ENCODE results near the gene BAZ2A.
A peak's percentile ranks its signal among the peaks of the same experiment; 100 is the strongest.

Gene BAZ2A

GRCh38 chr12:56631790-56632700 is 1.9 kb upstream of the BAZ2A start (continued):
- TF ChIP-seq ZNF560 (tag by site-specific recombination; IDR thresholded peaks at IDR 0.05; ENCODE audit: borderline replicate concordance): no peak
- no peak for TF ChIP-seq ZSCAN16 (tag by site-specific recombination; IDR thresholded peaks at IDR 0.05)
- TF ChIP-seq ZBTB21 (tag by site-specific recombination; IDR thresholded peaks at IDR 0.05): no peak
- TF ChIP-seq ZNF211 (tag by site-specific recombination; IDR thresholded peaks at IDR 0.05; ENCODE audit: low read depth): no peak
- no peak for TF ChIP-seq ZNF391 (tag by site-specific recombination; IDR thresholded peaks at IDR 0.05; ENCODE audit: borderline replicate concordance, low read depth)
- no peak for TF ChIP-seq ZBTB1 (tag by site-specific recombination; IDR thresholded peaks at IDR 0.05)
- TF ChIP-seq PRDM10 (tag by site-specific recombination; IDR thresholded peaks at IDR 0.05): no peak; the same call in 1 of the 2 replicates
- no peak for TF ChIP-seq ZBTB44 (tag by site-specific recombination; IDR thresholded peaks at IDR 0.05)
- no peak for TF ChIP-seq ZNF791 (tag by site-specific recombination; IDR thresholded peaks at IDR 0.05)
- peak; percentile 83 for TF ChIP-seq ZNF692 (tag by site-specific recombination; IDR thresholded peaks at IDR 0.05)
- TF ChIP-seq PATZ1 (tag by site-specific recombination; IDR thresholded peaks at IDR 0.05): peak; percentile 81
- no peak for TF ChIP-seq ZFP37 (tag by site-specific recombination; IDR thresholded peaks at IDR 0.05)
- no peak for TF ChIP-seq ZSCAN4 (tag by site-specific recombination; IDR thresholded peaks at IDR 0.05)
- TF ChIP-seq REPIN1 (tag by site-specific recombination; IDR thresholded peaks at IDR 0.05; ENCODE audit: low read depth): no peak
- no peak for TF ChIP-seq ZNF549 (tag by site-specific recombination; IDR thresholded peaks at IDR 0.05)
- peak; percentile 79 for TF ChIP-seq SP3 (tag by site-specific recombination; IDR thresholded peaks at IDR 0.05)
- TF ChIP-seq BCL11A (tag by site-specific recombination; IDR thresholded peaks at IDR 0.05; ENCODE audit: low read depth): no peak
- no peak for TF ChIP-seq ZNF398 (tag by site-specific recombination; IDR thresholded peaks at IDR 0.05)
- no peak for TF ChIP-seq ZNF510 (tag by site-specific recombination; IDR thresholded peaks at IDR 0.05; ENCODE audit: insufficient replicate concordance)
- TF ChIP-seq ZNF175 (tag by site-specific recombination; IDR thresholded peaks at IDR 0.05): no peak
- TF ChIP-seq ZNF366 (tag by site-specific recombination; conservative IDR thresholded peaks at IDR 0.05): peak; percentile 54; the same call in 1 of the 2 replicates
- TF ChIP-seq GLIS2 (tag by site-specific recombination; IDR thresholded peaks at IDR 0.05): peak; percentile 64
- TF ChIP-seq ZNF423 (tag by site-specific recombination; IDR thresholded peaks at IDR 0.05): no peak
- TF ChIP-seq ZNF394 (tag by site-specific recombination; IDR thresholded peaks at IDR 0.05; ENCODE audit: borderline replicate concordance): no peak
- no peak for TF ChIP-seq ZFP3 (tag by site-specific recombination; IDR thresholded peaks at IDR 0.05; ENCODE audit: low read depth)

Measured in HEK293 (cell line).